ENCODE measurements around the gene C3.
A peak's percentile ranks its signal among the peaks of the same experiment; 100 is the strongest.
"Not testable (repeated sequence)": the region's sequence is repeated elsewhere in the genome, so short reads cannot be mapped to it uniquely, and the experiment has no call there.

The C3 gene

DNA sequence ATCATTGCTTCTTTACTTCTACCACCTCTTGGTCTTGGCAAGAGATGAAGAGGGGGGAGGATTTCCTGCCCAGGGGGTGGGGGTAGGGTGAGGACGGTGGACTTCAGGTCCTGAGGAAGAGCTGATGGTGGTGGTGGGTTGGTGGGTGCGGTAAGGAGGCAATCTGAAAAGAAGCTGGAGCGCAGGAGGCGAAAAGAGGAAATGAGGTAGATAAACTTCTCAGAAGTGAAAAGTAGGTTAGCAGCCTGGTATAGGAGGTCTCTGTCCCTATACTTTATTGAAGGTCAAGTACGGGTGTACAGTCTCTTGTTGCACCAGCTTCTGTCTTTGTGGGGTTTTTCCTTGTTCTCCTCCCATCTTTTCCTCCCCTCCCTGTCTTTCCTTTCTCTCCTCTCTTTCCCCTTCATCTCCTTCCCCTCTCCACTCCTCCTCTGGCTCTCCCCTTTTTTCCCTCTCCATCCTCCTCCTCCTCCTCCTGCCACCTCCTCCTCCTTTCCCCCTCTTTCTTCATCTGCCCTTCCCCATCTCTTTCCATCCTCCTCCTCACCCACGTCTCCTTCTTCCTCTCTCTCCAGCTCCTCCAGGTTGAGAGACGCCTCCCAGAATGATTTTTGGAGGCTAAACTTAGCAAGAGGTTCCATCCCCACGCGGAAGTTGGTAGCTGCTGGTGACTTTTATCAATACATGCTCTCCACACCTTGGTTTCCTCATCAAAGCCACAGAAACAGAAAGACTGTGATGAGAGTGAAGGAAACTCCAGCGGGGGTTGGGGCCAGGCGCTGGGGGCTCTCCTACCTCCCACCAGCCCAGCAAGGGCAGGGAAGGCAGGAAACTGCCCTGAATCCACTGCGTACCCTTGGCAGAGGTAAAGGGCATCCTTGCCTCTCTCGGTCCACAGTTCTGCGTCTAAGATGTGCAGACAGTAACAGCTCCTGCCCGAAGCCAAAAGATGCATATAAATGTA, 65.8 kb downstream of the C3 start:
- no peak for FAIRE-seq

DNA sequence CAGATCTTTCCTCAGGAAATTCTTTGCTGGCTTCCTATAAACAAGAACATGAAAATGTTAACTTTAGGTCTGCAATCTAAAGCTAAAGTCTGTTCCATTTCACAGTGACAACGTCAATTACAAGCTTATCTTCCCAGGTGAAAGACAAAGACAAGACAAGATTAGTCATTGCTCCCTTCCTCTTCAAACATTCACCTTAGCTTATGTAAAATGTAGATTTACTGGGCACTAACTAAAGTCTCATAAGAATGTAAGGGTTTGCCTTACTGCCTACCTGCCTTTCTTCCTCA, 67.7 kb downstream of the C3 start:
- no peak for FAIRE-seq

DNA sequence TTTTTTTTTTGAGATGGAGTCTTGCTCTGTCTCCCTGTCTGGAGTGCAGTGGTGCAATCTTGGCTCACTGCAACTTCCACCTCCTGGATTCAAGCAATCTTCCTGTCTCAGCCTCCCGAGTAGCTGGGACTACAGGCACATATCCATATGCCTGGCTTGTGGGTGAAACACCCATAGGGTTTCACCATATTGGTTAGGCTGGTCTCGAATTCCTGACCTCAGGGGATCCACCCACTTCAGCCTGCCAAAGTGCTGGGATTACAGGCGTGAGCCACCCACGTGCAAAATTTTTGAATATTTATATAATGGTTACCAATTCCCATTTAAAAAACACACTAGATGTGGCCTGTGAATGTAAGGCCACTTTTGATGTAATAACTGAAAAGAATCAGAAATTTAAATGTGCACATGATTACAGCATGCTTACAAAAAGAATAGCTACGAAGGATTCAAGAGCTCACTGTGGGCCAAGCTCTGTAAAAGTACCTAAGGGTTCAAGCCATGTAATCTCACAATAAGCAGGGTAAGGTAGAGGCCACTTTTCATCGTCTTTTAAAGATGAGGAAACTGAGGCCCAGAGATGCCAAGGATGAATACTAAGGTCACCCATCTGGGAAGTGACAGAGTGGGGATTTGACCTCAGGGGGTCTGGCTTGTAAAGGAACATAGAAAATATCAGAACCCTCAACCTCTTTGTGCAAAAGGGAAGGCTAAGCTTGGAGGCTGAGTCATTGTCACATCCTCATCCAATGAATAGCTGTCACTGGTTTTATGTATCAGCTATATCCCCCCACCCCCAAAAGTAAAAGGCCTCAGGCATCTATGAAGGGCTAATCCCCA, 68.3 kb downstream of the C3 start:
- FAIRE-seq = no peak

DNA sequence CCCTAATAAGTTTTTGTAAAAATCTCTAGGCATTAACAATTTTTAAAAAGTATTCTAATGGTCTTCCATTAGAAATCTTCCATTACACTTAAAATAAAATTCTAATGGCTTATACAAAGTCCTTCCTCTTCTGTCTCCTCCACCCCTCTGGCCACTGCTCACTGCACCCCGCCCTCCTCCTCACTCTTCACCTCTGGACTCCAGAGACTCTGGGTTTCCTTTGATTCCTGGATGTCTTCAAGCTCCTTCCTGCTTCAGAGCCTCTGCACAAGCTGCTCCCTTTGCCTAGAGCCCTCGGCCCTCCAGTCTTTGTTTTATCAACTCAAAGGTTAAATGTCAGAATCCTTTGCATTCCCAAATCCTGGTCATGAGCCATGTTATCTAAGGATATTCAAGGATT, 71.3 kb downstream of the C3 start:
- no peak for FAIRE-seq

DNA sequence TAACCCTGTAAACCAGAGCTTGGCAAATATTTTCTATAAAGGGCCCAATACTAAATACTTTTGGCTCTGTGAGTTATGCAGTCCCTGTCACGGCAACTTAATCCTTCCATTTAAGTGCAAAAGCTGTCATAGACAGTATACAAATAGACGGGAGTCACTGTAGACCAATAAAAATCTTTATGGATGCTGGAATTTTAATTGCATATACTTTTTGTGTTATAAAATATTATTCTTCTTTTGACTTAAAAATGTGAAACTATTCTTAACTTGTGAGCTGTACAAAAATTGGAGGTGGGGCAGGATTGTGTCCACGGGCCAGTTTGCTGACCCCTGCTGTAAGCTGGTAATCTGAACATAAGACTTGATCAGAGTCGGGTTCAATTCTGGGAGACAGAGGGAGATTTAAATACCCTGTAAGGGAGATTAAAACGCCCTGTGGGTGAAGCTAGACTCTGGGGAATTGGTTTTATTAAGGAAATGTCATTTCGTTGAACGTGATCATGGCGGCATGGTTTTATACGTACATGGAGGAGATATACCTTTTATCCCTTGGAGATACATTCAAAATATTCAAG, 72.2 kb downstream of the C3 start:
- FAIRE-seq = no peak

DNA sequence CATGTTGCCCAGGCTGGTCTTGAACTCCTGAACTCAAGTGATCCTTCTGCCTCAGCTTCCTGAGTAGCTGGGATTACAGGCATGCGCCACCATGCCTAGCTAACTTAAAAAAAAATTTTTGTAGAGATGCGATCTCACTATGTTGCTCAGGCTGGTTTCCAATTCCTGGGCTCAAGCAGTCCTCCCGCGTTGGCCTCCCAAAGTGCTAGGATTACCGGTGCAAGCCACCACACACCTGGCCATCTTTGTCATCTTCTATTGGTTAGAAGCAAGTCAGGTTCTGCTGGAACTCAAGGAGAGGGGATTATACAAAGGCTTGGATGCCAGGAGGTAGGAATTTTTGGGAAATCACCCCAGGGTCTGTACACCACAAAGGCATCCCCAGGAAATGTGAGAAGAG, 75.7 kb downstream of the C3 start:
- no peak for FAIRE-seq

DNA sequence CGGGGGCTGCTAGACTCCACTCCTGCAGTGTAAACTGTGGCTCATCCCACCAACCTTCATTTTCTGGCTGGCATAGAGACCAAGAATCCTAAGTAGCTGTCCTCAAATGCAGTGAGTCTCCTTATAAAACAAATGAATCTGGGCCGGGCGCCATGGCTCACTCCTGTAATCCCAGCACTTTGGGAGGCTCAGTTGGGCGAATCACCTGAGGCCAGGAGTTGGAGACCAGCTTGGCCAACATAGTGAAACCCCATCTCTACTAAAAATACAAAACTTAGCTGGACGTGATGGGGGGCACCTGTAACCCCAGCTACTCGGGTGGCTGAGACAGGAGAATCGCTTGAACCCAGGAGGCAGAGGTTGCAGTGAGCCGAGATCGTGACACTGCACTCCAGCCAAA, 80.1 kb downstream of the C3 start:
- FAIRE-seq = not testable (repeated sequence)

DNA sequence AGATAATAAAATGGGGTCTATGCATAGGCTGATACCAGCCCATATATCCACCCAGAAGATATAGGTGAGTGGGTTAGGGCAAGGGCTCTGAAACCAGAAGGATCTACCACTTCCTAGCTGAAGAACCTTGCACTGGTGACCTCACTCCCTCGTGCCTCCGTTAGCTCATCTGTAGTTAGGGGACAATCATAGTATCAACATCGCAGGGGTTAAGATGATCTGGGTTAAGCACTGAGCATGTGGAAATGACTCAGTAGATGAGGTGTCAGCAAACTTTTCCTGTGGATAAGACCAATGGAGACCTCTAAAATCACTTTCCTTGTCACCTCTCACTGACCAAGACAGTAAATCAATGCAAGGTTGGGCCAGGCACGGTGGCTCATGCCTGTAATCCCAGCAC, 81.0 kb downstream of the C3 start:
- FAIRE-seq = no peak

DNA sequence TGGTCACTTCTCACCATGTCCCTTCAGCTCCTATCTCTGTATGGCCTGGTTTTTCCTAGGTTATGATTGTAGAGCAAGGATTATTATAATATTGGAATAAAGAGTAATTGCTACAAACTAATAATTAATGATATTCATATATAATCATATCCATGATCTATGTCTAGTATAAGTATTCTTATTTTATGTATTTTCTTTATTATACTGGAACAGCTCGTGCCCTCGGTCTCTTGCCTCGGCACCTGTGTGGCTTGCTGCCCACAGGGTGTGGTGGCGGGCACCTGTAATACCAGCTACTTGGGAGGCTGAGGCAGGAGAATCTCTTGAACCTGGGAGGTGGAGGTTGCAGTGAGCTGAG, 87.0 kb downstream of the C3 start:
- FAIRE-seq = not testable (repeated sequence)

DNA sequence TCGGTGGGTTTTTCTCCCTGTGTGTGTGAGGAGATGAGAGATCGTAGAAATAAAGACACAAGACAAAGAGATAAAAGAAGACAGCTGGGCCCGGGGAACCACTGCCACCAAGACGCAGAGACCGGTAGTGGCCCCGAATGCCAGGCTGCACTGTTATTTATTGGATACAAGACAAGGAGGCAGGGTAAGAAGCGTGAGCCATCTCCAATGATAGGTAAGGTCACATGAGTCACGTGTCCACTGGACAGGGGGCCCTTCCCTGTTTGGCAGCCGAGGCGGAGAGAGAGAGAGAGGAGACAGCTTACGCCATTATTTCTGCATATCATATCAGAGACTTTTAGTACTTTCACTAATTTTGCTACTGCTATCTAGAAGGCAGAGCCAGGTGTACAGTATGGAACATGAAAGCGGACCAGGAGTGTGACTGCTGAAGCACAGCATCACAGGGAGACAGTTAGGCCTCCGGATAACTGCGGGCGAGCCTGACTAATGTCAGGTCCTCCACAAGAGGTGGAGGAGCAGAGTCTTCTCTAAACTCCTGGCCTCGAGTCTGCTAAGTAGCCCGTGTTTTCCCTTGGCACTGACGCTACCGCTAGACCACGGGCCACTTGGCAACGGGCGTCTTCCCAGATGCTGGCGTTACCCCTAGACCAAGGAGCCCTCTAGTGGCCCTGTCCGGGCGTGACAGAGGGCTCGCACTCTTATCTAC, 87.5 kb downstream of the C3 start:
- FAIRE-seq = peak; percentile 53

DNA sequence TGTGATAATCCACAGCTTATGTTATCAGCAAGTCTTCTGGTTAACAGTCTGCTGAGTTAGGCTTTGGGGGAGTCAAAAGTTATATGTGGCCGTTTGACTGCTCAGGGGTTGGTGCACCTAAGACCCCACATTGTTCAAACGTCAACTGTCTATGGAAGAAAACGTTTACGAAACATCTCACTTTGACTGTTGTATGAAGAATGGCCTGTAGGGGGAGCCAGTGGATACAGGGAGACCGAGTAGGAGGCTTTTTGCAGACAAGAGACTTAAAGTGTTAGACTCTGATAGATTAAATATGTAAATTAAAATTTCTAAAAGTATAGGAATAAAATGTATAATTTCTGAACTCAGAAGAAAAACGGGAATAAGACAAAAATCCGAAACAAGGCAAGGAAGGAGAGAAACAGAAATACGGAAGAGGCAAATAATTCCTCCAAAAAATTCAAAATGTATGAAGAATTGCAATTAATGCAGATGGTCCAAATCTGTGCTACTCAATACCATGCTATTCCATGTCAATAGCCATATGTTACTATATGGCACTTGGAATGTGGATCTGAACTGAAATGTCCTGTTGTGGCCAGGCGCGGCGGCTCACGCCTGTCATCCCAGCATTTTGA, 88.3 kb downstream of the C3 start:
- FAIRE-seq = peak; percentile 96
